IPS-NIHi11 (cell line): Measurements from ENCODE around the gene SPP2.
A peak's percentile ranks its signal among the peaks of the same experiment; 100 is the strongest.

ENCODE experiments used
- DNase-seq: peaks from one replicate; pipeline ENCODE4 v3.0.0; 2012; ENCODE audit warnings: mixed read lengths, low spot score

SPP2 gene, protein sequence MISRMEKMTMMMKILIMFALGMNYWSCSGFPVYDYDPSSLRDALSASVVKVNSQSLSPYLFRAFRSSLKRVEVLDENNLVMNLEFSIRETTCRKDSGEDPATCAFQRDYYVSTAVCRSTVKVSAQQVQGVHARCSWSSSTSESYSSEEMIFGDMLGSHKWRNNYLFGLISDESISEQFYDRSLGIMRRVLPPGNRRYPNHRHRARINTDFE

DNA sequence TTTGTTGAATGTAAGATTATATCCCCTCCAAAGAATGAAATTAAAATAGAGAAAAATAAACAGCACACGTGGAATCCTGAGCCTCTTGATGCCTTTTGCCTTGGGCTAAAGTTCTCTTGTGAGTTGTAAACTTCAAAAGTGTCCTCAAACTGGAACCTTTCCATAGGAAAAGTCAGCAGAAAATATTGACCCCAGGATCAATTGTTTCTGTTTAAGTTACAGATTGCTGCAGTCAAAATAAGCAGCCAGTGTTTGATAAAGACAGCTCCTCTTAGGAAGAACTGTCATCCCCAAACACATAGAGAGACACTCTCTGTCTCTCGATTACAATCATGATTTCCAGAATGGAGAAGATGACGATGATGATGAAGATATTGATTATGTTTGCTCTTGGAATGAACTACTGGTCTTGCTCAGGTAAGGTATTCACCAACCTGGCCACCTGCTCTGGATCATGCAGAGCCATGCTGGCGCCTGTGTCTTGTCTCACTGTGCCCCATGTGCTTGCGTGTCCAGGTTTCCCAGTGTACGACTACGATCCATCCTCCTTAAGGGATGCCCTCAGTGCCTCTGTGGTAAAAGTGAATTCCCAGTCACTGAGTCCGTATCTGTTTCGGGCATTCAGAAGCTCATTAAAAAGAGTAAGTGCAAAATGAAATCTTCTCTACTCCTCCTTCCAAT, at the start of gene SPP2:
TSS of gene SPP2 (plus strand) at position 248 of the 681 bp plus-strand sequence. CDS start at position 333, 85 bp downstream.
- DNase-seq = no peak

DNA sequence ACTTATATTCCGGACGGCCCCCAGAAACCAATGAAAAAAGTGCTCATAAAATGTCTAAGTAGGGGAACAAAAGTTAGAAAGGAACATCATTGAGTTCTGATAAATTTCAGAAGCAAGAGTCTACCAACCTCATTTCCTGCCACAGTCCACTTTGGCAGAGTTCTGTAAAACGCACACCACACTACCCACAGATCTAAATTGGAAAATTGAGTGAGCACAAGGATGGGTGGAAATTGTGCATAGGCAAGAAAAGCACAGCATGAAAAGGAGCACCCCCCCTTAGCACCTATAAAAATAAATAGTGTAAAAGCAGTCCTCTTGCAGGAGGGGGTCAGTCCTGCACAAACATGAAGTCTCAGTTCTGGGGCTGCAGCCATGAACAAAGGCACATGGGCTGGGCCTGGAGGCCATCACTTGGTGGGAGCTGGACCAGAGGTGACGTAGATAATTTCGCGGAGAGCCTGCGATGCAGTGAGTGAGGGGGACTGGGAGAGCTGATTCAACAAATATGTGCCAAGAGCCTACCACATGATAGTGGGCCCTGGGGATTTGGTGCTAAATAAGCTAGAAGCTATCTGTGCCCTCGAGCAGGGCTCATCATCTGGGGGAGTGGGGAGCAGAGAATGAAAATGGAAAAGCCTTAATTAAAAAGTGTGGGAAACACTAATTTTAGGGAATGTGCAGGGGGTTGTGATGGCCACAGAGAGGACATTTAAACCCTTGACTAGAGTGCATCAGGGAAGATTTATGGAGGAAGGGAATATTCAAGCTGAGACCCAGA, 48.9 kb upstream of the SPP2 start:
- DNase-seq = no peak

DNA sequence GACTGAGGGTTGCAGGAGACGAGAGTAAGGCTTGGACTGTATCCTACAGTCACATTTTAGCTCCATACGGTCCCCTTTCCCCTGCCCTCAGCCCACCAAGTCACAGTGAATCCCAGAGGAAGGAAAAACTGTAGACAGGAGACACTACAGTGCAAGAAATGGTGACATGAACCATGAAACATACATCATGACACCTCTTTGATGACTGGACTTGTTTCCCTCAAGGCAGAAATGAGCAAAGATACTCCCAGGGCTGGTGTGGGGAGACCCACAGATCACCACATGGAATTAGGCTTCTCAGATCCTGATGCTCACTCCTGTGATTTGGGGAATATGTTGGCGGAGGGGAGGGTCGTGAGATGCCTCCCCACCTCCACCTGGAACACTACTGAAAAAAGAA, 48.2 kb upstream of the SPP2 start:
- no peak for DNase-seq

DNA sequence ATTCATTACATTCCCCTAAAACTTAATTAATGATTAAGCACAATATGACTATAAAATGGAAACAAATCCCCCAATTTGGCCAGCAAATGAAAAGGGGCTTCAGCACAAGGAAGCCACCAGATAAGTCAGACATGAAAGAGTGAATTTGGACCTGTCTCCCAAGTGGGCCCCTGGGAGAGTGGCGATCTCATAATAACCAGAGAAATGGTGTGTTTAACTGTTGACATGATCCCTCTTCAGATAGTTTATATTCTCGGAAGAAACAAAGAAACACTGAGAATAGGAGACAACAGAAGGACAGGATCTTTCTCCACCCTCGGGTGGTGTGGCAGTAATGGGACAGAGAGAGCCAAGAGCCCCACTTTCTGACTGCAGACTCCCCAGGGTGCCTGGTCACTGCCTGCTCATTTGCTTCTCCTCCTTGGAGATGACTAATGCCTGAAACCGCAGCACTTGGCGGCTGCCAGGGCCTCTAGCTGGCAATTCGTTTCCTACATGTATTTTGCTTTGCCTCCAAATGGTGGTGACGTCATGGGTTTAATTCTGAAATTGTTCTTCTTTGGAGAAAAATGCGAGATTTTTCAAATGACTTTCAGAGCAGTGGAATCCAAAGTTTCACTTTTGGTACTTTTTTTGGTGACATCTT, 46.4 kb upstream of the SPP2 start:
- peak; percentile 49 for DNase-seq

DNA sequence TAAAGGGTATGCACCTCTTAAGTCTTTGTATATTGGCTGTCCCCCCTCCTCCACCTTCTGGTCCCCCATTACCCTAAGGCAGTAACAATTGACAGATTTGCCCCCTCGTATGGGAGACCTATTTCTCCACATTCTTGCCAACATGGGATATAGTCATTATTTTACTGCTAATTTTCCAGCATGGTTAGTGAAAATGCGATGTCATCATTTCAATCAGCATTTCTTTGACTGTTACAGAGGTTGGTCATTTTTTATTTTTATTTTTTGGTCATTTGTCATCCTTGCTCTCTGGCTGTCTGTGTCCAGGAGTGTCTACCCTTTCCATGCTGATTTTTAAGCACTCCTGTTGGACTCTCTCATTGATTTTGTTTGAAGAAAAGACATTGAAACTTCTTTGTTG, 45.4 kb upstream of the SPP2 start:
- DNase-seq = no peak

DNA sequence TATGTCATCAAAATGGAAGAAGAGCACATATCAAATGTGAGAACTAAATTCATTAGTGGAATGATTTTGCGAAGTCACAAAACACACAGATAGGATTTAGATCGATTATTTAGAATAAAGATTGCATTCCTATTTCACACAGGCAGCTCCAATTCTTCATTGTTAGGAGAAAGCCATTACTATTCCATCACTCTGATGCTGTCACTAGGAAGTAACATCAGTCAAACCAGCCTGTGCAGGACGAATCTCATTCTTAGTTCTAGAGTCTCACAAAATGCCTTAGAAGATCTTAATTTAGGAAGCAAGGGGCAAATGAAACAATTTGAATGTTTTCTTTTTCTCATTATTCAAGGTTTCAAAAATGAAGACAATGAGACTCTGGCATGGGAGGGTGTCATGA, 44.0 kb upstream of the SPP2 start:
- DNase-seq = no peak

DNA sequence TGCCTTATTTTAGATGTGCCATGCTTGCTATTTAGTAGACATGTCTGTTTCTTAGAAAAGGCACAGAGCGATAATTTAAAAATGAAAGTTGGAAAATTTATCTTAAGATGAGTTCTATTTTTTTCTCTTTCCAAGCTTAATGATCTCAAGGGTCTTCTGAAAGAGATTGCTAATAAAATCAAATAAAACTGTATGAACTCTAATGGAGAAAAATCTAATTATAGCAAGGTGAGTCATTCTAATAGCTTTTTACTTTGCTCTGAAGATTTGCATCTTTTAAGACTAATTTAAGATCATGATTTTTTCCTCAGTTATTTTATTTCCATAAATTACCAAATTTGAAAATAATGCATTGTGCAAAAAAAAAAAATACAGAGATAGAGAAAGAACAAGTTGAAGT, 36.1 kb upstream of the SPP2 start:
- DNase-seq = no peak

DNA sequence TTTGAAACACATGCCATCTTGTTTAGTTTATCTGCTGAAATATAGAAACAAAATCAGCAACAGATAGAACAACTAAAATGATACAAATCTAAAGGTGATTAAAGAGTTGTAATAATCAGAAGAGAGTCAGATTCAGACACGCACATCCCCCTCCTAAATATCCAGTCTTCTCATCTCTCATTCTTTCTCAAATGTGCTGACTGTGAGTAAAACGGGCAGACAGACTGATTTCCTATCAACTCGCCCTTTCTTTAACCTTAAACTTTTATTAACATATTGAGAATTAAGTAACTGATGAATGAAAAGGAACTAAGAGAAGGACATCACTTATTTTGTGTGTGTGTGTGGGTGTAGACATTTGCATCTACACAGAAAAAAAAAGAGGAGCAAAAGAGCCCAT, 34.6 kb upstream of the SPP2 start:
- DNase-seq = no peak

DNA sequence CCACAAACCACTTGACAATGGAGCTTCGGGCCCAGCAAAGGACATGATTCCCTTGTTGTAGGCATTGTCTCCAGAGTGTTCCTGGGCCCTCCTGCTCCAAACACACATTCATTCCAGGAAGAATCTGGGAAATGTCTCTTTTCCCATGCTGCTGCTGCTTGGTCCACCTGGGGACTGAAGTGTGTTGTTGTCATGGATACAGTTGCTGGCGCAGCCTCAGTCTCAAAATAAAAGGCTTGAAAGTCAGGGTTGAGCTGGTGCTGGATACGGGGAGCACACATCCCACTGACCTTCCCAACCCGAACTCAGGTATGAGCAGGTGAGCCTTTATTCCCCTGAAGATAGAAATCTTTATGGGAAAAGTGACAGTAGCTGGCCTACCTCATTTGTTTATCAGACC, 30.6 kb upstream of the SPP2 start:
- DNase-seq = no peak

DNA sequence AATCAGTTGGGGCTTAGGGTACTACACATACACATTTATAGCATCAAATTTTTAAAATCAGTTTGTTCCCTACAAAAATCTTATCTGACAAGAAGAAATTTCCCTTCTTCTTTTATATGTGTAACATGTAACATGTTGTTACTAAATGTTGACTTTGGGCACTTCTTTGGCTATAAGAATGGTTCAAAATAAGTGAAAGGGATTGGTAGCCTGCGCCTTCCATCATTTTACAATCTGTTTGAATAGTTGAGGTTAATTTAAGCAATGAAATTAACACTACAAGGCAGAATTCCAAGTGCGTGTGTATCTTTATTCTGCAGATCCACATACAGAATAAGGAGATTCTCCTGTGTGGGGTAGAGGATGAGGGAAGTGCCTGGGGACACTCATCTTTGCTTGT, 30.2 kb upstream of the SPP2 start:
- no peak for DNase-seq

DNA sequence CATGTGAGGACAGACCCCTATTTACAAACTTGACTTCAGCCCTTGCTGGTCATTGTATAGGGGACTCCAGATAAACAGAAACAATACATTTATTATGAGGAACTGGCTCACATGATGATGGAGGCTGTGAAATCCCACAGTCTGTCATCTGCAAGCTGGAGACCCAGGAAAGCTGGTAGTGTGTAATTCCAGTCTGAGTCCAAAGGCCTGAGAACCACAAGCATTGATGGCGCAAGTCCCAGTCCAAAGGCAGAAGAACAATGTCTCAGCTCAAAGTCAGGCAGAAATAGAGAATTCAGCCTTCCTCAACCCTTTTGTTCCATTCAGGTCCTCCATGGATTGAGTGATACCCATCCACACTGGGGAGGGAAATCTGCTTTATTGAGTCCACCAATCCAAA, 28.1 kb upstream of the SPP2 start:
- DNase-seq = no peak

DNA sequence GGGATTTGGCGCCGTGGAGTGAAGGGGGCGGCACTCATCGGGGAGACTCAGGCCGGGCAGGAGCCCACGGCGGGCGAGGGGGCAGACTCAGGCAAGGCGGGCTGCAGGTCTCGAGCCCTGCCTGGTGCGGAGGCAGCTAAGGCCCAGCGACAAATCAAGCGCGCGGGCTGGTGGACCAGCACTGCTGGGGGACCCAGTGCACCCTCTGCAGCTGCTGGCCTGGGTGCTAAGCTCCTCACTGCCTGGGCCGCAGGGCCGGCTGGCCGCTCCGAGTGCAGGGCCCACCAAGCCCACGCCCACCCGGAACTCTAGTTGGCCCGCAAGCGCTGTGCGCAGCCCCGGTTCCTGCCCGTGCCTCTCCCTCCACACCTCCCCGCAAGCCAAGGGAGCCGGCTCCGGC, 26.2 kb upstream of the SPP2 start:
- DNase-seq = no peak

DNA sequence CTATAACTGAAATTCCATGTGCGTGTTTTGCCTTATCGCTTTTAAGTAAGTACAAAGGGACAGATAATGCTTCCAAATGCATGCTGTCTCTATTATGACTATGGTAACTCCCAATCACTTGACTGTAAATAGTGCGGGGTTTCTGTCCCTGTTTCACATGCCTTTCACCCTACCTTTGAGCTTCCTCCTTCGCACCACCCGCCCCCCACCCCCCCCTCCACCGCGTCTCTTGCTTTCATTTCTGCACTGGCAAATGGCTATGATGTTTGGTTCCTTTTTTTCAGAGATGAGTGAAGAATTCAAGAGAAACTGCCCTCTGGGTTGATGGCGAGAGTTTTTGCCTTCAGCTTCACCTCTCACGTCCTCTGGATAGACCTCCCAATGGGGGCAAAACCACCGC, 25.0 kb upstream of the SPP2 start:
- no peak for DNase-seq

DNA sequence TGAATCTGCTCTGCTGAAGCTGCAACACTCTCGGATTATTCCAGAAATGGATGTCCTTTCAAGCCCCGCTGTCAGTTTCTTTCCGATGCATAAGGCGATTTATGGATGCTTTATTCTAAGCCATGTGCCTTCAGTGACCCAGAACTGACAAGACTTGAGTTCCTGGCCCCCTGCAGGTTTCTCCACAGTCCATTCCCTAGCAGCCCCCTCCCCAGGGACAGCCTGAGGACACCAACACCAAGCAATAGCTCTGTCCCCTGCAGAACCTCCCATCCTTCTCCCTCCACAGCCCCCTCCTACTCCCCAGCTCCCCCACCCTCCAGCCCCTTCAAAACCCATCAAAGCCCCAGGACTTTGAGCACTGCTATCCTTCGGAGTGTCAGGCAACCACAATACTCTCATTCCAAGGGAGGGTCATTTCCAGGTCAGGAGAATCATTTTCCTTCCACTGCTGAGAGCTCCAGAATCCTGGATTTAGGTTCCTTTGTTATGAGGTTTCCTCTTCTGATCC, 24.6 kb upstream of the SPP2 start:
- DNase-seq = no peak

DNA sequence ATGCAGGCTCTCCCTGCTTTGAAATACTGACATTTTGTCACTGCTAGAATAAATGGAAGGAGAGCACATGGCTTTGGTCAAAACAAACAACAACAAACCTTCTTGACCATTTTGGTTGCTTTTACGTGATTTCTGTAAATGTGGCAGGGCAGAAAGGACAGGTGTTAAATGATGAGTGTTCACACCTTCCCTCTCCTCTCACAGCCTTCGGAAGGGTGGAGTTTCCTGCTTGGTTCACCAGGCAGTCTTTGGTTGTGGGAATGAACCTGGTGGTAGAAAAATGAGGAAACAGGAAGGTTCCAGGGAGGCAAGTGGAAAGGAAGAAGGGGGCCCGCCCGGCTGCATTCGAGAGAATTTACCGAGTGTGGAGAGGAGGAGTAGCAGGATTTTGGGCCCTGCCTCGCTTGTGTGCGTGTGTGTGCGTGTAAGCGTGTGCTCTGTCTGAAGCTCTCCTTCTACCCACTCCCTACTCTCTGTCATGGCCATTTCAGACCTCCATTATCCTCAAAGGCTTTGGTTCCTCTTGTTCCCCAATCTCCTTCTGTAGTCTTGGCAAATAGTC, 23.7 kb upstream of the SPP2 start:
- DNase-seq = no peak

DNA sequence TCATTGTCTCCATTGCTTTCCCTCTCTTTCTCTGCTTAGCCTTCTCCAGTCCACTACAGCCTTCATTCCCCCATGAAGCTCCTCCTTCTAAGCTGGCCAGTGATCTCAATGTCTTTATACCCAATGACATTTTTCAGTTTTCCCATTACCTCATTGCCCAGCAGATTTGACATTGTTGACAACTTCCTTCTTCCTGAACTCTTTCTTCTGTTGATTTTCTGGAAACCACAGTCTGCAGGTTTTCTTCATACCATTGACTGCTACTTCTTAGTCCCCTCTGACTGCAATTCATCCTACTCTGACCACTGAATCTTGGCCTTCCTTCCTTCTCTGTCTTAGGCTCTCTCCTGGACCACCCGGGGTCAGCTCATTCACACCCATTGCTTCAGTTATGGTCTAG, 22.9 kb upstream of the SPP2 start:
- DNase-seq = no peak

DNA sequence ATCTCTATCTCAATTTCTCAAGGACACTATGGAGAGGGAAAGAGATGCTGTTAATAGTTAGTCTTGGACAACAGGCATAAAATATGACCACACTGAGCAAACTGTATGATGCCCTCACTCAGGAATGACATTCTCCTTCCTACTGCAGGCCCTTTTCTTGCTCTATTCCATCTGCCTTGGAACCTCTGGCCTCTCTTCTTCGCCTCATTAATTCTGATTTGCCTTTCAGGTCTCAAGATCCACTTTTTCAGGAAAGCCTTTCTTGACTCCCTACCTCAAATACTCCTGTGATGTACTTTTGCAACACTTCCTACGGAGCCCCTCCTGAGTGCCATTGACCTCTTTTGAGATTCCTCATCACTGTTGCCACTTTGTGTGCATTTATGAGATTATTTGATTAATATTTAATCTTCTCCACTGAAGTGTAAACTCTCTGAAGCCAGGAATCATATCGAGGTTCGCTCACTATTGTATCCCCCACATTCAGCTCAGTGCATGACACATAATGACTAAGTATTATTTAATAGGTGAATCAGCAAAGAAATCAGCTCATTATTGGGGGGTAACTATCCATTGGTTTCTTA, 21.3 kb upstream of the SPP2 start:
- DNase-seq = no peak

DNA sequence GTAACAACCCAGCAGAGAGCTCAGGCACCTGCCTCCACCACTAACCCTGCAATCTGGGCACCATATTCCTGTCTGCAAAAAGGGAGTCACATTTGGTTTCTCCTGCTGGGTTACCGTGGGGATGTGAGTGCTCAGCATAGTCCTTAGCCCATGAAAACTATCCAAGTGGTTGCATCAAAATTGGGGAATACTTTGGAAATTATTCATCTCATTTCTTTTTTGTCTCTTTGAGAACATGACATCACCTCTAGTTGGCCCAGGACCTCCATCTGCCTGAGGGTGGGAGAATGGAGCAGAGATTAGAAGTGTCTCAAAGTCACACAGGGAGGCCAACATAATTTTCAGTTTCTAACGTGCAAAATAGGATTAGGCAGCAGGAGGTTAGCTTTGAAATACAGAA, 19.3 kb upstream of the SPP2 start:
- DNase-seq = no peak

DNA sequence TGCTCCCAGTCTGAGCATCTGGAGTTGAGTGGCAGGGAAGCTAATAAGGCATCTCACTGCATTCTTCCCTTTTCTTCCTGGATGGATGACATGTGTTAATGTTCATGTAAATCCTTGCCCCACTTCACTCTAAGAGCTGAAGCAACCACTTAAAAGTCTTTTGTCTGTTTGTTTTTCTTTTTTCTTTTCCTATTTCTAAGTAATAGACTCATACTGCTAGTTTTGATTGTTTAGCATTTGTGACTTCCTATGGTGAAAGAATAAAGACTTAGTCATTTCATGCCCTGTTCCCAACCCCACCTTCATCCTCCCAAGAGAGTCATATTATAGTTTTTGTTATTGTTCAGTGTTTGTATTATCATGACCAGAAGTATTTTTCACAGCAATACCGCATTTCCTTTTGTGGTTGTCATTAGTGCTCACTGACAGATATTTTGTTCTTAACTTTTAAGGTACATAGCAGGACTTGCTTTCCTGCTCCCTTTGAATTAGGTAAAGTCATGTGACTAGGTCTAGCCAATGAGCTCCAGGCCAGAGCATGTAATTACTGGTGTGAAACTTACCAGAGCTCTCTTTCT, 18.1 kb upstream of the SPP2 start:
- DNase-seq = no peak

DNA sequence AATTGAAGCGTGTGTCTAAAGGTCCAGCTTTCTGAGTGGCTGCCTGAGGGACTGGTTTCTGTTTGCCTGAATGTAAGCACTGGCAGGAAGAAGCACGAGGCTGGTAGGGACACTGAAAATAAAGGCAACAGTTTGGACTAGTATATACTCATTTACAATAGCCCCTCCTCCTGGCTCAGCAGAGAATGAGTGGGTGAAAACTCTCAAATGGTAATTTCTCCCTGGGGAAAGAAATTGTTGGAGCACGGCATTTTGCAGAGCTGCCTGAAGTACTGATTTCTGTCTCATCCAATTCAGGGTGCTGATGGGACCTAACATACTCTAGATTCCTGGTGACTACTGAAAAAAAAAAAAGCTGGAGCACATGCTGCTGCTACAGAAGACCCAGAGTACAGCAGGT, 17.3 kb upstream of the SPP2 start:
- no peak for DNase-seq

DNA sequence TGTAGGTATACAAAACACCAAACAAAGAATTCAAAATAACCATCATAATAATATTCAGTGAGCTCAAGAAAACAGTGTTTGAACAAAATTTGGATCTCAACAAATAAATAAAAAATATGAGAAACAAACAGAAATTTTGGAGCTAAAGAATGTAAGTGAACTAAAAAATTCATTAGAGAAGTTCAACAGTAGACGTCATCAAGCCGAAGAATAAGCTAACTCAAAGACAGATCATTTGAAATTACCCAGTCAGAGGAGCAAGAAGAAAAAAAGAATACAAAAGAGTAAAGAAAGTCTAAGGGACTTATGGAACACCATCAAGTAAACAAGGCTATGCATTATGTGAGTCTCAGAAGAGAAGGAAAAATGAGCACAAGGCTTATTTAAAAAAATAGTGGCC, 16.6 kb upstream of the SPP2 start:
- DNase-seq = no peak
